ENCODE measurements around the gene FYN. TPM values are rescaled to one million over a fixed set of nuclear protein-coding genes. Genes with fewer than 3 reads are reported as not detected.

Gene FYN
- total RNA-seq, 1 experiment from 2014 or later, result 7.2 TPM

GRCh38 chr6:111721753-111722154 is 151.5 kb downstream of the FYN start:
- intact Hi-C loops (cut with micrococcal nuclease; ENCODE audit: unreplicated experiment), result no loop called here
- no peaks in the 10 kb centered on the region for H3K4me1 ChIP-seq
- Mint-ChIP-seq H3K27me3 (ENCODE audit: insufficient read depth, unreplicated experiment) (peaks cover 5% of the 10 kb centered on the region), H3K36me3 (ENCODE audit: insufficient read depth, unreplicated experiment) (no peaks in the 10 kb centered on the region), H3K9me3 (ENCODE audit: unreplicated experiment) (peaks cover 12% of the 10 kb centered on the region), H3K27ac (ENCODE audit: unreplicated experiment) (no peak overlapping the region), H3K4me3 (ENCODE audit: unreplicated experiment) (no peak overlapping the region), H3K4me1 (ENCODE audit: low read depth, unreplicated experiment) (no peaks in the 10 kb centered on the region)
- no peaks in the 10 kb centered on the region for H3K36me3 ChIP-seq (ENCODE audit: control insufficient read depth, insufficient read depth, low read length)
- no peak overlapping the region for H3K4me3 ChIP-seq (ENCODE audit: low read depth, low read length)
- H3K27me3 ChIP-seq (replicated peaks; ENCODE audit: control insufficient read depth, insufficient read depth, low read length), result no peaks in the 10 kb centered on the region
- TF ChIP-seq CTCF (IDR thresholded peaks at IDR 0.05; ENCODE audit: insufficient read depth in 1 of 2, low read depth in 1 of 2, low read length in 1 of 2, severe bottlenecking in 1 of 2, unreplicated experiment in 1 of 2), result peak; percentile 36 to 53
- no peaks in the 10 kb centered on the region for H3K9me3 ChIP-seq
- BruUV-seq (replicated peaks), result no TSS peak
- peak in 1 of 2 experiments; percentile 26 for DNase-seq
- CTCF ChIA-PET, result interaction anchor here (0.6 kb wide), 1 partner anchor 12 kb away, joined by 3 read pairs; no protein-coding TSS in a partner anchor
- POLR2A ChIA-PET, result no interaction called here

- TF ChIP-seq CTCF (IDR thresholded peaks at IDR 0.05; ENCODE audit: insufficient read depth in 1 of 2, low read depth in 1 of 2, low read length in 1 of 2, severe bottlenecking in 1 of 2, unreplicated experiment in 1 of 2), result no peak
- POLR2A ChIA-PET, result no interaction called here
- intact Hi-C loops (cut with micrococcal nuclease; ENCODE audit: unreplicated experiment), result no loop called here
- CTCF ChIA-PET, result no interaction called here
- Histone ChIP-seq H3K4me1 (no peaks in the 10 kb centered on the region), H3K4me3 (ENCODE audit: low read depth, low read length) (no peak overlapping the region), H3K27me3 (replicated peaks; ENCODE audit: control insufficient read depth, insufficient read depth, low read length) (no peaks in the 10 kb centered on the region), H3K36me3 (ENCODE audit: control insufficient read depth, insufficient read depth, low read length) (no peaks in the 10 kb centered on the region), H3K9me3 (no peaks in the 10 kb centered on the region)
- BruUV-seq (replicated peaks), result no TSS peak
- Mint-ChIP-seq H3K27ac (ENCODE audit: unreplicated experiment) (no peak overlapping the region), H3K27me3 (ENCODE audit: insufficient read depth, unreplicated experiment) (peaks cover 5% of the 10 kb centered on the region), H3K4me3 (ENCODE audit: unreplicated experiment) (no peak overlapping the region), H3K36me3 (ENCODE audit: insufficient read depth, unreplicated experiment) (no peaks in the 10 kb centered on the region), H3K4me1 (ENCODE audit: low read depth, unreplicated experiment) (no peaks in the 10 kb centered on the region), H3K9me3 (ENCODE audit: unreplicated experiment) (peaks cover 12% of the 10 kb centered on the region)
- no peak for DNase-seq
Observed at GRCh38 chr6:111720931-111721496, 152.2 kb downstream of the FYN start.

GRCh38 chr6:111718990-111719389 is 154.3 kb downstream of the FYN start:
- Histone ChIP-seq H3K36me3 (ENCODE audit: control insufficient read depth, insufficient read depth, low read length) (no peaks in the 10 kb centered on the region), H3K9me3 (no peaks in the 10 kb centered on the region), H3K4me1 (no peaks in the 10 kb centered on the region), H3K4me3 (ENCODE audit: low read depth, low read length) (no peak overlapping the region), H3K27me3 (replicated peaks; ENCODE audit: control insufficient read depth, insufficient read depth, low read length) (no peaks in the 10 kb centered on the region)
- no peak for DNase-seq
- no TSS peak for BruUV-seq (replicated peaks)
- Mint-ChIP-seq H3K27me3 (ENCODE audit: insufficient read depth, unreplicated experiment) (no peaks in the 10 kb centered on the region), H3K9me3 (ENCODE audit: unreplicated experiment) (peaks cover 12% of the 10 kb centered on the region), H3K36me3 (ENCODE audit: insufficient read depth, unreplicated experiment) (no peaks in the 10 kb centered on the region), H3K4me1 (ENCODE audit: low read depth, unreplicated experiment) (no peaks in the 10 kb centered on the region), H3K4me3 (ENCODE audit: unreplicated experiment) (no peak overlapping the region), H3K27ac (ENCODE audit: unreplicated experiment) (no peak overlapping the region)
- POLR2A ChIA-PET, result no interaction called here
- no peak for TF ChIP-seq CTCF (IDR thresholded peaks at IDR 0.05; ENCODE audit: insufficient read depth in 1 of 2, low read depth in 1 of 2, low read length in 1 of 2, severe bottlenecking in 1 of 2, unreplicated experiment in 1 of 2)
- CTCF ChIA-PET, result no interaction called here
- intact Hi-C loops (cut with micrococcal nuclease; ENCODE audit: unreplicated experiment), result no loop called here
